ENCODE data around the gene MBTPS2. TPM values are rescaled to one million over a fixed set of nuclear protein-coding genes. Genes with fewer than 3 reads are reported as not detected.
"Not testable (repeated sequence)": the region's sequence is repeated elsewhere in the genome, so short reads cannot be mapped to it uniquely, and the experiment has no call there.

Gene MBTPS2
- total RNA-seq, 5 donors from 2014 or later (not counting 1 experiment from before 2014, with no cell fraction given), result 4.8 to 8.0 (median 6.0) TPM

GRCh38 chrX:21806691-21807090 lies 32.7 kb upstream of the MBTPS2 start:
- Histone ChIP-seq H3K36me3 (ENCODE audit: control insufficient read depth in 2 of 2, extremely low read depth in 1 of 2, insufficient read depth in 1 of 2, low read length in 1 of 2) (no peaks in the 10 kb centered on the region), H3K9me3 (no peaks in the 10 kb centered on the region), H3K27me3 (replicated peaks in 1 of 2; ENCODE audit: control insufficient read depth in 2 of 2, extremely low read depth in 1 of 2, insufficient read depth in 2 of 2, low read length in 1 of 2) (no peaks in the 10 kb centered on the region), H3K27ac (ENCODE audit: low read length) (no peak overlapping the region), H3K4me3 (ENCODE audit: control insufficient read depth in 1 of 2, extremely low read depth in 1 of 2, low read length in 1 of 2) (no peak overlapping the region), H3K4me1 (ENCODE audit: control insufficient read depth in 1 of 2, extremely low read depth in 1 of 2, insufficient read depth in 2 of 2, low read length in 2 of 2) (no peaks in the 10 kb centered on the region)
- no peak for DNase-seq
- CTCF ChIA-PET, result no interaction called here
- no peaks in the 10 kb centered on the region for H3K4me1 Mint-ChIP-seq
- H3K4me3 Mint-ChIP-seq, result no peak overlapping the region
- H3K27ac Mint-ChIP-seq, result no peak overlapping the region
- ATAC-seq (replicated peaks in 1 of 4), result no peak
- POLR2A ChIA-PET, result interaction anchor here in 1 of 2 donors (0.7 kb wide), 1 partner anchor 28 kb away, joined by 17 read pairs; no protein-coding TSS in a partner anchor
- no peaks in the 10 kb centered on the region for H3K27me3 Mint-ChIP-seq
- H3K36me3 Mint-ChIP-seq, result no peaks in the 10 kb centered on the region
- no peaks in the 10 kb centered on the region for H3K9me3 Mint-ChIP-seq

- H3K27me3 Mint-ChIP-seq, result no peaks in the 10 kb centered on the region
- WGBS (ENCODE audit: insufficient coverage), result no CpG with 5 or more reads among the region's 1 CpG
These were observed 27.6 kb upstream of the MBTPS2 start for GRCh38 chrX:21811832-21812231.

GRCh38 chrX:21812628-21813027 lies 26.8 kb upstream of the MBTPS2 start:
- H3K4me1 Mint-ChIP-seq, result no peaks in the 10 kb centered on the region
- H3K4me3 Mint-ChIP-seq, result no peak overlapping the region
- no peaks in the 10 kb centered on the region for H3K9me3 Mint-ChIP-seq
- Histone ChIP-seq H3K27me3 (replicated peaks in 1 of 2; ENCODE audit: control insufficient read depth in 2 of 2, extremely low read depth in 1 of 2, insufficient read depth in 2 of 2, low read length in 1 of 2) (no peaks in the 10 kb centered on the region), H3K4me3 (ENCODE audit: control insufficient read depth in 1 of 2, extremely low read depth in 1 of 2, low read length in 1 of 2) (no peak overlapping the region), H3K27ac (ENCODE audit: low read length) (no peak overlapping the region), H3K4me1 (ENCODE audit: control insufficient read depth in 1 of 2, extremely low read depth in 1 of 2, insufficient read depth in 2 of 2, low read length in 2 of 2) (no peaks in the 10 kb centered on the region), H3K36me3 (ENCODE audit: control insufficient read depth in 2 of 2, extremely low read depth in 1 of 2, insufficient read depth in 1 of 2, low read length in 1 of 2) (no peaks in the 10 kb centered on the region), H3K9me3 (no peaks in the 10 kb centered on the region)
- ATAC-seq (replicated peaks in 1 of 4), result no peak
- H3K27ac Mint-ChIP-seq, result no peak overlapping the region
- H3K27me3 Mint-ChIP-seq, result no peaks in the 10 kb centered on the region
- ChIA-PET CTCF (interaction anchor here in 1 of 2 donors (0.6 kb wide), 1 partner anchor 325 kb away, joined by 5 read pairs; no protein-coding TSS in a partner anchor), POLR2A (no interaction called here)
- WGBS (ENCODE audit: insufficient coverage), result no CpG with 5 or more reads among the region's 2 CpGs
- H3K36me3 Mint-ChIP-seq, result no peaks in the 10 kb centered on the region
- DNase-seq, result no peak

More at GRCh38 chrX:21811832-21812231, 27.6 kb upstream of the MBTPS2 start:
- no peak overlapping the region for H3K27ac Mint-ChIP-seq
- H3K27ac ChIP-seq (ENCODE audit: low read length), result no peak overlapping the region
- no peaks in the 10 kb centered on the region for H3K9me3 ChIP-seq
- no peak overlapping the region for H3K4me3 Mint-ChIP-seq
- H3K4me3 ChIP-seq (ENCODE audit: control insufficient read depth in 1 of 2, extremely low read depth in 1 of 2, low read length in 1 of 2), result no peak overlapping the region
- CTCF ChIA-PET, result interaction anchor here in 1 of 2 donors (0.6 kb wide), 1 partner anchor 325 kb away, joined by 5 read pairs; no protein-coding TSS in a partner anchor
- H3K4me1 Mint-ChIP-seq, result no peaks in the 10 kb centered on the region
- H3K27me3 ChIP-seq (replicated peaks in 1 of 2; ENCODE audit: control insufficient read depth in 2 of 2, extremely low read depth in 1 of 2, insufficient read depth in 2 of 2, low read length in 1 of 2), result no peaks in the 10 kb centered on the region
- H3K4me1 ChIP-seq (ENCODE audit: control insufficient read depth in 1 of 2, extremely low read depth in 1 of 2, insufficient read depth in 2 of 2, low read length in 2 of 2), result no peaks in the 10 kb centered on the region
- ATAC-seq (replicated peaks in 1 of 4), result no peak
- H3K36me3 ChIP-seq (ENCODE audit: control insufficient read depth in 2 of 2, extremely low read depth in 1 of 2, insufficient read depth in 1 of 2, low read length in 1 of 2), result no peaks in the 10 kb centered on the region
- no peaks in the 10 kb centered on the region for H3K36me3 Mint-ChIP-seq
- no peaks in the 10 kb centered on the region for H3K9me3 Mint-ChIP-seq
- no peak for DNase-seq
- POLR2A ChIA-PET, result no interaction called here

GRCh38 chrX:21813612-21814368 lies 25.6 kb upstream of the MBTPS2 start:
- Mint-ChIP-seq H3K9me3 (no peaks in the 10 kb centered on the region), H3K27me3 (no peaks in the 10 kb centered on the region), H3K36me3 (no peaks in the 10 kb centered on the region), H3K27ac (no peak overlapping the region), H3K4me1 (no peaks in the 10 kb centered on the region), H3K4me3 (no peak overlapping the region)
- CTCF ChIA-PET, result no interaction called here
- DNase-seq (no peak), ATAC-seq (replicated peaks in 1 of 4) (no peak)
- Histone ChIP-seq H3K4me1 (ENCODE audit: control insufficient read depth in 1 of 2, extremely low read depth in 1 of 2, insufficient read depth in 2 of 2, low read length in 2 of 2) (no peaks in the 10 kb centered on the region), H3K27me3 (replicated peaks in 1 of 2; ENCODE audit: control insufficient read depth in 2 of 2, extremely low read depth in 1 of 2, insufficient read depth in 2 of 2, low read length in 1 of 2) (no peaks in the 10 kb centered on the region), H3K36me3 (ENCODE audit: control insufficient read depth in 2 of 2, extremely low read depth in 1 of 2, insufficient read depth in 1 of 2, low read length in 1 of 2) (no peaks in the 10 kb centered on the region), H3K4me3 (ENCODE audit: control insufficient read depth in 1 of 2, extremely low read depth in 1 of 2, low read length in 1 of 2) (no peak overlapping the region), H3K9me3 (no peaks in the 10 kb centered on the region), H3K27ac (ENCODE audit: low read length) (no peak overlapping the region)
- POLR2A ChIA-PET, result no interaction called here

GRCh38 chrX:21816136-21816535 lies 23.3 kb upstream of the MBTPS2 start:
- Histone ChIP-seq H3K27me3 (replicated peaks in 1 of 2; ENCODE audit: control insufficient read depth in 2 of 2, extremely low read depth in 1 of 2, insufficient read depth in 2 of 2, low read length in 1 of 2) (no peaks in the 10 kb centered on the region), H3K4me1 (ENCODE audit: control insufficient read depth in 1 of 2, extremely low read depth in 1 of 2, insufficient read depth in 2 of 2, low read length in 2 of 2) (no peaks in the 10 kb centered on the region), H3K36me3 (ENCODE audit: control insufficient read depth in 2 of 2, extremely low read depth in 1 of 2, insufficient read depth in 1 of 2, low read length in 1 of 2) (no peaks in the 10 kb centered on the region), H3K4me3 (ENCODE audit: control insufficient read depth in 1 of 2, extremely low read depth in 1 of 2, low read length in 1 of 2) (no peak overlapping the region), H3K9me3 (no peaks in the 10 kb centered on the region), H3K27ac (ENCODE audit: low read length) (no peak overlapping the region)
- Mint-ChIP-seq H3K27me3 (no peaks in the 10 kb centered on the region), H3K4me3 (no peak overlapping the region), H3K36me3 (no peaks in the 10 kb centered on the region), H3K27ac (no peak overlapping the region), H3K9me3 (no peaks in the 10 kb centered on the region), H3K4me1 (no peaks in the 10 kb centered on the region)
- ChIA-PET CTCF (no interaction called here), POLR2A (no interaction called here)
- 92% methylated on average over 3 of the region's 5 CpGs for WGBS (ENCODE audit: insufficient coverage)
- DNase-seq (no peak), ATAC-seq (replicated peaks in 1 of 4) (no peak)

GRCh38 chrX:21820170-21820569 lies 19.2 kb upstream of the MBTPS2 start:
- H3K9me3 Mint-ChIP-seq; CTCF ChIA-PET; H3K4me3 ChIP-seq (ENCODE audit: control insufficient read depth in 1 of 2, extremely low read depth in 1 of 2, low read length in 1 of 2); H3K27ac Mint-ChIP-seq; H3K27me3 ChIP-seq (replicated peaks in 1 of 2; ENCODE audit: control insufficient read depth in 2 of 2, extremely low read depth in 1 of 2, insufficient read depth in 2 of 2, low read length in 1 of 2); H3K36me3 Mint-ChIP-seq; H3K36me3 ChIP-seq (ENCODE audit: control insufficient read depth in 2 of 2, extremely low read depth in 1 of 2, insufficient read depth in 1 of 2, low read length in 1 of 2); H3K27ac ChIP-seq (ENCODE audit: low read length); POLR2A ChIA-PET; DNase-seq; H3K4me1 ChIP-seq (ENCODE audit: control insufficient read depth in 1 of 2, extremely low read depth in 1 of 2, insufficient read depth in 2 of 2, low read length in 2 of 2); H3K4me1 Mint-ChIP-seq; H3K4me3 Mint-ChIP-seq; ATAC-seq (replicated peaks in 1 of 4); H3K9me3 ChIP-seq; H3K27me3 Mint-ChIP-seq: not testable (repeated sequence)
- no CpG with 5 or more reads among the region's 1 CpG for WGBS (ENCODE audit: insufficient coverage)

- WGBS (ENCODE audit: insufficient coverage), result no CpG with 5 or more reads among the region's 3 CpGs
- ChIA-PET POLR2A (no interaction called here), CTCF (no interaction called here)
- Histone ChIP-seq H3K27me3 (replicated peaks in 1 of 2; ENCODE audit: control insufficient read depth in 2 of 2, extremely low read depth in 1 of 2, insufficient read depth in 2 of 2, low read length in 1 of 2) (no peaks in the 10 kb centered on the region), H3K36me3 (ENCODE audit: control insufficient read depth in 2 of 2, extremely low read depth in 1 of 2, insufficient read depth in 1 of 2, low read length in 1 of 2) (no peaks in the 10 kb centered on the region), H3K9me3 (no peaks in the 10 kb centered on the region), H3K4me1 (ENCODE audit: control insufficient read depth in 1 of 2, extremely low read depth in 1 of 2, insufficient read depth in 2 of 2, low read length in 2 of 2) (no peaks in the 10 kb centered on the region), H3K27ac (ENCODE audit: low read length) (no peak overlapping the region), H3K4me3 (ENCODE audit: control insufficient read depth in 1 of 2, extremely low read depth in 1 of 2, low read length in 1 of 2) (no peak overlapping the region)
- no peak overlapping the region for H3K4me3 Mint-ChIP-seq
- H3K4me1 Mint-ChIP-seq, result no peaks in the 10 kb centered on the region
- DNase-seq, result no peak
- H3K27me3 Mint-ChIP-seq, result peaks cover 0 to 3% of the 10 kb centered on the region in 2 donors
- no peaks in the 10 kb centered on the region for H3K36me3 Mint-ChIP-seq
- ATAC-seq (replicated peaks in 1 of 4), result no peak
- no peaks in the 10 kb centered on the region for H3K9me3 Mint-ChIP-seq
- H3K27ac Mint-ChIP-seq, result no peak overlapping the region
These were observed 17.5 kb upstream of the MBTPS2 start for GRCh38 chrX:21821875-21822274.

All from T-cell (primary cell).